Pancreas (tissue), 10 donors: ENCODE results near the gene SP6. TPM values are rescaled to one million over a fixed set of nuclear protein-coding genes. Genes with fewer than 3 reads are reported as not detected.

Experiments used
- ATAC-seq, 4 donors: fragments of 200-7000 bp; cut with Tn5 transposase; one replicate each; pipeline versions ENCODE4 v1.8.0 to v1.9.1; 2020; ENCODE audit warnings: mild to moderate bottlenecking in 4 of 4, moderate library complexity in 4 of 4
- DNase-seq, 6 donors: peaks; one replicate each; pipeline ENCODE4 v3.0.0-alpha.2; 2020
- FAIRE-seq: peaks from 2 replicates; lab custom pipeline; 2012; peaks lifted over from hg19 to GRCh38; lab: Jason Lieb, UNC
- H3K27ac ChIP-seq, 4 donors: fragments of 200-600 bp; sonication (generic); 1 replicate in 3 of 4; 2 replicates in 1 of 4; pipeline versions ENCODE4 v1.5.0 to v1.8.0; 2020
- H3K27me3 ChIP-seq, 4 donors: fragments of 200-600 bp; one replicate each; pipeline ENCODE4 v1.8.0; 2021
- H3K36me3 ChIP-seq, 3 donors: fragments of 200-600 bp; sonication (generic) in 1 of 3; one replicate each; pipeline versions ENCODE4 v1.5.0 to v1.8.0; 2020 to 2021
- H3K4me1 ChIP-seq, 3 donors: fragments of 200-600 bp; one replicate each; pipeline ENCODE4 v1.8.0; 2021
- H3K4me3 ChIP-seq, 4 donors: fragments of 200-600 bp; sonication (generic) in 2 of 4; one replicate each; pipeline versions ENCODE4 v1.5.0 to v1.8.0; 2020 to 2021
- H3K9me3 ChIP-seq, 4 donors: fragments of 200-600 bp; one replicate each; pipeline ENCODE4 v1.8.0; 2021
- CTCF ChIP-seq, 4 donors: fragments of 200-600 bp; sonication (generic) in 3 of 4; IDR thresholded peaks; one replicate each; pipeline versions ENCODE4 v1.5.0 to v1.8.0; 2021; ENCODE audit warnings: antibody characterized with exemption in 4 of 4
- WGBS, 2 donors: extraction: QIAGEN DNeasy Blood & Tissue Kit; methylation state at CpG; one replicate each; pipeline ENCODE4 v1.1.7; 2013; 5-methylcytosine and 5-hydroxymethylcytosine counted together
- intact Hi-C, 3 donors: fragments of 100-400 bp; cut with DNase I; formaldehyde crosslinking; loops; one replicate each; pipeline versions ENCODE4 v1.11.1 to v1.14.2; 2022
- polyA plus RNA-seq, 2 donors: library from polyadenylated mRNA; stranded (reverse); fragments of 200-250 nt; gene quantifications; one replicate each; pipeline ENCODE4 v1.2.3, GENCODE V29; 2013
- total RNA-seq, 6 donors: library from RNA; stranded (reverse); fragmentation: NEBNext Ultra II Directional in 4 of 6; extraction: Animal tissue kit (Norgen Biotek cat#: 25700) in 4 of 6; gene quantifications; one replicate each; pipeline versions ENCODE4 v1.2.1 to v1.2.4, GENCODE V29; 2021 to 2023
- donor health status: healthy with polysubstance abuse.
- donor health status: DM: no; HTN: no; CAD: no; lungs with moderate emphysema.
- donor health status: DM: no; HTN: no; CAD: no.
- donor health status: control.
- donor health status: control.
- donor health status: Bipolar disorder and iron deficiency.
- donor health status: DM: yes; HTN: yes; CAD: no.
- donor health status: DM: no; HTN: no; CAD: no.
- donor health status: DM: no; HTN: no; CAD: no.
- donor health status: DM: yes; HTN: yes; CAD: no.

SP6 gene
- total and polyA plus RNA-seq, 8 donors, result 0.12 to 0.56 (median 0.22) TPM

GRCh38 chr17:47891545-47892088 lies 40.7 kb upstream of the SP6 start:
- intact Hi-C loops, result loop anchor here in 1 of 3 donors (5.0 kb wide), 1 partner anchor 49 kb away; the partner anchor contains the start of gene SCRN2
- no peak for TF ChIP-seq CTCF (IDR thresholded peaks at IDR 0.05)
- ATAC-seq (no peak), FAIRE-seq (no peak), DNase-seq (no peak)
- WGBS, 2 donors, result 85 to 89% methylated on average over 4 of the region's 4 CpGs
- Histone ChIP-seq H3K27ac (no peak overlapping the region), H3K4me1 (peaks cover 0 to 7% (median 0%) of the 10 kb centered on the region in 3 donors), H3K9me3 (no peaks in the 10 kb centered on the region), H3K36me3 (no peaks in the 10 kb centered on the region), H3K4me3 (no peak overlapping the region), H3K27me3 (no peaks in the 10 kb centered on the region)

GRCh38 chr17:47889734-47890529 lies 39.0 kb upstream of the SP6 start:
- ATAC-seq (peak; percentile 95 to 98 (median 96)), FAIRE-seq (no peak), DNase-seq (peak; percentile 75 to 98 (median 90))
- H3K4me1 ChIP-seq, result peaks cover 0 to 7% (median 0%) of the 10 kb centered on the region in 3 donors
- H3K27ac ChIP-seq, result no peak overlapping the region
- peak; percentile 94 to 97 (median 96) for TF ChIP-seq CTCF (IDR thresholded peaks at IDR 0.05)
- no peaks in the 10 kb centered on the region for H3K27me3 ChIP-seq
- no peaks in the 10 kb centered on the region for H3K36me3 ChIP-seq
- no peak overlapping the region for H3K4me3 ChIP-seq
- no peaks in the 10 kb centered on the region for H3K9me3 ChIP-seq
- intact Hi-C loops, result loop anchor here in 2 of 3 donors (2.0 to 5.0 kb wide), 2 partner anchors 48 to 49 kb away; partner anchors contain the start of gene SCRN2 (in 2 of the 2)
- 35 to 36% methylated on average over 11 of the region's 11 CpGs for WGBS, 2 donors

GRCh38 chr17:47888293-47888692 lies 37.3 kb upstream of the SP6 start:
- Histone ChIP-seq H3K9me3 (no peaks in the 10 kb centered on the region), H3K4me3 (no peak overlapping the region), H3K36me3 (no peaks in the 10 kb centered on the region), H3K27ac (no peak overlapping the region), H3K4me1 (no peaks in the 10 kb centered on the region), H3K27me3 (no peaks in the 10 kb centered on the region)
- TF ChIP-seq CTCF (IDR thresholded peaks at IDR 0.05), result no peak
- no peak for ATAC-seq
- FAIRE-seq, result no peak
- intact Hi-C loops, result loop anchor here in 1 of 3 donors (2.0 kb wide), 1 partner anchor 47 kb away; the partner anchor contains the start of gene SCRN2
- 81 to 84% methylated on average over 6 of the region's 6 CpGs for WGBS, 2 donors
- DNase-seq, result no peak

- H3K36me3 ChIP-seq, result no peaks in the 10 kb centered on the region
- H3K27me3 ChIP-seq, result no peaks in the 10 kb centered on the region
- ATAC-seq (no peak), DNase-seq (no peak), FAIRE-seq (no peak)
- H3K27ac ChIP-seq, result no peak overlapping the region
- TF ChIP-seq CTCF (IDR thresholded peaks at IDR 0.05), result no peak
- no peaks in the 10 kb centered on the region for H3K9me3 ChIP-seq
- no peak overlapping the region for H3K4me3 ChIP-seq
- intact Hi-C loops, result no loop called here
- H3K4me1 ChIP-seq, result no peaks in the 10 kb centered on the region
- WGBS, 2 donors, result 72 to 74% methylated on average over 11 of the region's 11 CpGs
These were observed 34.2 kb upstream of the SP6 start for GRCh38 chr17:47884905-47885730.
